Endothelial cell (in vitro differentiated cells): Measurements from ENCODE around the gene TMEM61. TPM values are rescaled to one million over a fixed set of nuclear protein-coding genes. Genes with fewer than 3 reads are reported as not detected.

Experiments used
- DNase-seq: peaks from one replicate; pipeline ENCODE4 v3.0.0; 2021; ENCODE audit warnings: low spot score
- H3K27ac Mint-ChIP-seq: one replicate; pipeline ENCODE4 v1.8.0; 2021; ENCODE audit warnings: mixed read lengths, inconsistent platforms; ENCODE audit not compliant: unreplicated experiment
- H3K27me3 Mint-ChIP-seq: one replicate; pipeline ENCODE4 v1.8.0; 2021; ENCODE audit warnings: mild to moderate bottlenecking, moderate library complexity, mixed read lengths, inconsistent platforms; ENCODE audit not compliant: unreplicated experiment
- H3K36me3 Mint-ChIP-seq: one replicate; pipeline ENCODE4 v1.8.0; 2021; ENCODE audit warnings: mild to moderate bottlenecking, low read depth, mixed read lengths, inconsistent platforms; ENCODE audit not compliant: unreplicated experiment
- H3K4me1 Mint-ChIP-seq: one replicate; pipeline ENCODE4 v1.8.0; 2021; ENCODE audit warnings: mild to moderate bottlenecking, mixed read lengths, inconsistent platforms; ENCODE audit not compliant: unreplicated experiment
- H3K4me3 Mint-ChIP-seq: one replicate; pipeline ENCODE4 v1.8.0; 2021; ENCODE audit warnings: mild to moderate bottlenecking, mixed read lengths, inconsistent platforms; ENCODE audit not compliant: unreplicated experiment
- H3K9me3 Mint-ChIP-seq: one replicate; pipeline ENCODE4 v1.8.0; 2021; ENCODE audit warnings: mixed read lengths, inconsistent platforms; ENCODE audit not compliant: unreplicated experiment
- total RNA-seq: library from RNA; stranded (reverse); fragmentation: NEBNext Ultra II Directional; extraction: Animal tissue kit (Norgen Biotek cat#: 25700); gene quantifications from one replicate; pipeline ENCODE4 v1.2.1, GENCODE V29; 2021; ENCODE audit not compliant: unreplicated experiment
- TF ChIP-seq, protein P1 (sequence below): fragments of 200-600 bp; sonication (generic); IDR thresholded peaks from one replicate; pipeline ENCODE4 v1.5.0; 2021; ENCODE audit warnings: antibody characterized with exemption; ENCODE audit not compliant: unreplicated experiment

TMEM61 gene
- total RNA-seq, 1 donor from 2014 or later, result not detected

GRCh38 chr1:54984131-54984842 lies 3.9 kb downstream of the TMEM61 start:
- Mint-ChIP-seq H3K36me3 (peaks cover 3% of the 10 kb centered on the region), H3K27ac (no peak overlapping the region), H3K27me3 (peaks cover 12% of the 10 kb centered on the region), H3K9me3 (no peaks in the 10 kb centered on the region), H3K4me3 (no peak overlapping the region), H3K4me1 (peaks cover 3% of the 10 kb centered on the region)
- DNase-seq, result no peak
- TF ChIP-seq, protein P1, sequence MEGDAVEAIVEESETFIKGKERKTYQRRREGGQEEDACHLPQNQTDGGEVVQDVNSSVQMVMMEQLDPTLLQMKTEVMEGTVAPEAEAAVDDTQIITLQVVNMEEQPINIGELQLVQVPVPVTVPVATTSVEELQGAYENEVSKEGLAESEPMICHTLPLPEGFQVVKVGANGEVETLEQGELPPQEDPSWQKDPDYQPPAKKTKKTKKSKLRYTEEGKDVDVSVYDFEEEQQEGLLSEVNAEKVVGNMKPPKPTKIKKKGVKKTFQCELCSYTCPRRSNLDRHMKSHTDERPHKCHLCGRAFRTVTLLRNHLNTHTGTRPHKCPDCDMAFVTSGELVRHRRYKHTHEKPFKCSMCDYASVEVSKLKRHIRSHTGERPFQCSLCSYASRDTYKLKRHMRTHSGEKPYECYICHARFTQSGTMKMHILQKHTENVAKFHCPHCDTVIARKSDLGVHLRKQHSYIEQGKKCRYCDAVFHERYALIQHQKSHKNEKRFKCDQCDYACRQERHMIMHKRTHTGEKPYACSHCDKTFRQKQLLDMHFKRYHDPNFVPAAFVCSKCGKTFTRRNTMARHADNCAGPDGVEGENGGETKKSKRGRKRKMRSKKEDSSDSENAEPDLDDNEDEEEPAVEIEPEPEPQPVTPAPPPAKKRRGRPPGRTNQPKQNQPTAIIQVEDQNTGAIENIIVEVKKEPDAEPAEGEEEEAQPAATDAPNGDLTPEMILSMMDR, result no peak

DNA sequence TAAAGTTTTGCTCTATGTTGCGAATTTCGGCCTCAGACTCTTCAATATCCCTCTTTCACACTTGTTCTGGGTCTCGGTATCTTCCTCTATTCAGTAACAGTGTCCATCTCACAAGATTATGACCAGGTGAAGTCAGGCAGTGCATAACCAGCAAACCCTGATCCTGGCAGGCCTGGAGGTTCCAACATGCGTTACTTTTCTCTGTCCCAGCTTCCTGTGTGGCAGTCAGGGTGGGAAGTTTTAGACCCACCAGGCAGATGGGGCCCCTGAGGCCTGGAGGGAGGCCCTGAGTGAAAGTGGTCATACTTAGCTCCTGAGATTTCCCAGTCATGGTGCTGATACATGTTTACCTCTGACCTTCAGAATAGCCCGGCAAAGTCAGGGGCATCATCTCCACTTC lies 5.1 kb downstream of the TMEM61 start:
- TF ChIP-seq, protein P1, result no peak
- no peaks in the 10 kb centered on the region for H3K36me3 Mint-ChIP-seq
- no peak overlapping the region for H3K27ac Mint-ChIP-seq
- H3K27me3 Mint-ChIP-seq, result peaks cover 11% of the 10 kb centered on the region
- peaks cover 3% of the 10 kb centered on the region for H3K4me1 Mint-ChIP-seq
- no peaks in the 10 kb centered on the region for H3K9me3 Mint-ChIP-seq
- no peak for DNase-seq
- H3K4me3 Mint-ChIP-seq, result no peak overlapping the region

GRCh38 chr1:54986025-54986424 lies 5.6 kb downstream of the TMEM61 start:
- Mint-ChIP-seq H3K4me1 (peaks cover 2% of the 10 kb centered on the region), H3K27ac (no peak overlapping the region), H3K27me3 (peaks cover 9% of the 10 kb centered on the region), H3K4me3 (no peak overlapping the region), H3K9me3 (no peaks in the 10 kb centered on the region), H3K36me3 (no peaks in the 10 kb centered on the region)
- DNase-seq, result no peak
- TF ChIP-seq, protein P1, result no peak

- Mint-ChIP-seq H3K9me3 (no peaks in the 10 kb centered on the region), H3K27ac (no peak overlapping the region), H3K36me3 (no peaks in the 10 kb centered on the region), H3K4me1 (no peaks in the 10 kb centered on the region), H3K4me3 (no peak overlapping the region), H3K27me3 (peaks cover 6% of the 10 kb centered on the region)
- no peak for DNase-seq
- TF ChIP-seq, protein P1, result no peak
Observed at GRCh38 chr1:54986533-54986932, 6.1 kb downstream of the TMEM61 start.

- H3K4me1 Mint-ChIP-seq, result no peaks in the 10 kb centered on the region
- H3K36me3 Mint-ChIP-seq, result no peaks in the 10 kb centered on the region
Observed at GRCh38 chr1:54987427-54987826, 7.0 kb downstream of the TMEM61 start.

More at GRCh38 chr1:54987427-54987826, 7.0 kb downstream of the TMEM61 start:
- Mint-ChIP-seq H3K9me3 (no peaks in the 10 kb centered on the region), H3K27ac (no peak overlapping the region), H3K27me3 (peaks cover 4% of the 10 kb centered on the region), H3K4me3 (no peak overlapping the region)
- no peak for DNase-seq
- TF ChIP-seq, protein P1, result no peak
